HepG2 (cell line): ENCODE results near the gene TRMT112. TPM values are rescaled to one million over a fixed set of nuclear protein-coding genes. Genes with fewer than 3 reads are reported as not detected.

Experiments
- AHDC1 ChIP-seq: sonication (generic); formaldehyde crosslinking; IDR thresholded peaks from 2 replicates; pipeline ENCODE4 v1.5.1; 2020; ENCODE audit warnings: mild to moderate bottlenecking, missing genetic modification reagents, borderline replicate concordance
- ATF2 ChIP-seq: sonication (generic); formaldehyde crosslinking; IDR thresholded peaks from 2 replicates; pipeline ENCODE4 v1.4.0; 2020; ENCODE audit warnings: missing genetic modification reagents
- CSRNP1 ChIP-seq: sonication (generic); formaldehyde crosslinking; IDR thresholded peaks from 2 replicates; pipeline ENCODE4 v1.8.1; 2023; ENCODE audit warnings: mild to moderate bottlenecking, missing genetic modification reagents
- FUBP1 ChIP-seq: sonication (generic); formaldehyde crosslinking; IDR thresholded peaks from 2 replicates; pipeline ENCODE4 v1.5.1; 2020; ENCODE audit warnings: missing genetic modification reagents, mild to moderate bottlenecking, borderline replicate concordance
- HNRNPK ChIP-seq: fragments of 200-400 bp; formaldehyde crosslinking; IDR thresholded peaks from 2 replicates; pipeline ENCODE4 v1.6.1; 2018; ENCODE audit warnings: low read length, low read depth, moderate library complexity, mild to moderate bottlenecking; ENCODE audit not compliant: poor library complexity, severe bottlenecking
- MED13 ChIP-seq: sonication (generic); formaldehyde crosslinking; IDR thresholded peaks from 2 replicates; pipeline ENCODE4 v1.5.0; 2020; ENCODE audit warnings: missing genetic modification reagents
- PRDM15 ChIP-seq: sonication (generic); formaldehyde crosslinking; IDR thresholded peaks from 2 replicates; pipeline ENCODE4 v1.4.0; 2020; ENCODE audit warnings: missing genetic modification reagents
- RAD21 ChIP-seq: fragments of 450-650 bp; formaldehyde crosslinking; IDR thresholded peaks from 2 replicates; pipeline ENCODE4 v1.5.0; 2020; ENCODE audit warnings: mild to moderate bottlenecking
- RCOR2 ChIP-seq: IDR thresholded peaks from 2 replicates; pipeline ENCODE4 v1.6.1; 2016; ENCODE audit warnings: missing biosample characterization, missing genetic modification reagents
- ZFP90 ChIP-seq: sonication (generic); formaldehyde crosslinking; IDR thresholded peaks from 2 replicates; pipeline ENCODE4 v1.8.0; 2022; ENCODE audit warnings: missing genetic modification reagents, mild to moderate bottlenecking, inconsistent platforms, borderline replicate concordance
- ZNF570 ChIP-seq: sonication (generic); formaldehyde crosslinking; IDR thresholded peaks from 2 replicates; pipeline ENCODE4 v1.4.0; 2020; ENCODE audit warnings: mild to moderate bottlenecking, missing genetic modification reagents, borderline replicate concordance
- ZNF740 ChIP-seq: sonication (generic); formaldehyde crosslinking; IDR thresholded peaks from 2 replicates; pipeline ENCODE4 v1.4.0; 2020; ENCODE audit warnings: missing genetic modification reagents
- polyA plus RNA-seq, 8 experiments: library from polyadenylated mRNA; depleted of rRNA in 3 of 8; stranded (reverse) in 7 of 8; unstranded in 1 of 8; fragments of >200 nt; fragmentation: Illumina TruSeq in 4 of 8; extraction: Trizol in 4 of 8; gene quantifications; 2 replicates each; pipeline versions ENCODE4 v1.2.1 to v1.2.3, GENCODE V29; 2011 to 2016; ENCODE audit warnings: low read depth in 4 of 8, missing spikeins in 1 of 8, mixed read lengths in 1 of 8; ENCODE audit not compliant: insufficient read depth in 1 of 8
- total RNA-seq, 5 experiments: library from RNA; depleted of rRNA; stranded (reverse); fragments of >200 nt; fragmentation: Illumina TruSeq; extraction: Trizol; gene quantifications; 2 replicates each; pipeline ENCODE4 v1.2.3, GENCODE V29; 2016; ENCODE audit warnings: low read depth in 1 of 5

TRMT112 gene
- total and polyA plus RNA-seq, 2 of the 13 experiments (the other 11 are each of a cell fraction or from before 2014, with no cell fraction given) = 186 to 409 TPM

GRCh38 chr11:64304316-64305072, 12.9 kb downstream of the TRMT112 start (continued):
- TF ChIP-seq CSRNP1 (CRISPR knock-in tag) = peak; percentile 61; the same call in 1 of the 2 replicates
- TF ChIP-seq FUBP1 (CRISPR knock-in tag) = 0 out of 2 replicates have a peak, but pooled peaks have one; percentile 48
- no peak for TF ChIP-seq RCOR2 (CRISPR knock-in tag)
- TF ChIP-seq ZFP90 = peak; percentile 79; the same call in 1 of the 2 replicates
- no peak for TF ChIP-seq HNRNPK
- TF ChIP-seq ZNF740 (CRISPR knock-in tag) = 0 out of 2 replicates have a peak, but pooled peaks have one; percentile 40
- TF ChIP-seq ZNF570 = no peak
- peak; percentile 48; the same call in 1 of the 2 replicates for TF ChIP-seq RAD21 (CRISPR knock-in tag)
- 0 out of 2 replicates have a peak, but pooled peaks have one; percentile 46 for TF ChIP-seq PRDM15
- no peak; the same call in 1 of the 2 replicates for TF ChIP-seq ATF2 (CRISPR knock-in tag)
- no peak for TF ChIP-seq AHDC1 (CRISPR knock-in tag)
- no peak for TF ChIP-seq MED13 (CRISPR knock-in tag)
